ENCODE data around the gene RPRD2. TPM values are rescaled to one million over a fixed set of nuclear protein-coding genes. Genes with fewer than 3 reads are reported as not detected.

Gene RPRD2
- total and polyA plus RNA-seq, 9 of the 15 experiments (the other 6 are each of a cell fraction or from before 2014, with no cell fraction given) = 1.5 to 21.6 (median 7.7) TPM

- TF ChIP-seq SPI1 (IDR thresholded peaks at IDR 0.05; ENCODE audit: borderline replicate concordance, low read depth, low read length) (0 out of 2 replicates have a peak, but pooled peaks have one; percentile 5), POLR2G (IDR thresholded peaks at IDR 0.05; ENCODE audit: low read depth, low read length) (peak; percentile 68), MYC (IDR thresholded peaks at IDR 0.05; ENCODE audit: low read depth, low read length) (0 out of 2 replicates have a peak, but pooled peaks have one; percentile 45), MYC (CRISPR knock-in tag; IDR thresholded peaks at IDR 0.05; ENCODE audit: borderline replicate concordance, low read depth) (no peak), ELF2 (CRISPR knock-in tag; IDR thresholded peaks at IDR 0.05) (no peak), ESRRA (IDR thresholded peaks at IDR 0.05; ENCODE audit: borderline replicate concordance, low read depth) (peak; percentile 99), RBM17 (IDR thresholded peaks at IDR 0.05; ENCODE audit: borderline replicate concordance, low read depth, low read length) (no peak), DDX20 (tag; IDR thresholded peaks at IDR 0.05; ENCODE audit: low read depth) (no peak), JUN (IDR thresholded peaks at IDR 0.05; ENCODE audit: borderline replicate concordance, low read depth, low read length) (peak; percentile 90), JUN (CRISPR knock-in tag; IDR thresholded peaks at IDR 0.05; ENCODE audit: borderline replicate concordance) (no peak), POLR2H (tag; IDR thresholded peaks at IDR 0.05; ENCODE audit: low read depth) (peak; percentile 78), NFRKB (IDR thresholded peaks at IDR 0.05; ENCODE audit: low read depth) (no peak), PTTG1 (tag; IDR thresholded peaks at IDR 0.05; ENCODE audit: low read depth) (no peak), NCOA6 (IDR thresholded peaks at IDR 0.05) (no peak), CREBBP (IDR thresholded peaks at IDR 0.05; ENCODE audit: low read depth, low read length) (no peak), ZNF140 (CRISPR knock-in tag; IDR thresholded peaks at IDR 0.05) (no peak), SMARCA4 (IDR thresholded peaks at IDR 0.05) (peak; percentile 54), RBBP5 (IDR thresholded peaks at IDR 0.05; ENCODE audit: borderline replicate concordance, insufficient read depth, low read length, poor library complexity, severe bottlenecking) (no peak), TAF1 (IDR thresholded peaks at IDR 0.05; ENCODE audit: control insufficient read depth, extremely low read depth, insufficient read depth, low read length, severe bottlenecking) (peak; percentile 62), KLF6 (CRISPR knock-in tag; IDR thresholded peaks at IDR 0.05; ENCODE audit: borderline replicate concordance) (no peak), FOSL1 (tag; conservative IDR thresholded peaks at IDR 0.05) (peak; percentile 92)
- TF ChIP-seq, protein P1, sequence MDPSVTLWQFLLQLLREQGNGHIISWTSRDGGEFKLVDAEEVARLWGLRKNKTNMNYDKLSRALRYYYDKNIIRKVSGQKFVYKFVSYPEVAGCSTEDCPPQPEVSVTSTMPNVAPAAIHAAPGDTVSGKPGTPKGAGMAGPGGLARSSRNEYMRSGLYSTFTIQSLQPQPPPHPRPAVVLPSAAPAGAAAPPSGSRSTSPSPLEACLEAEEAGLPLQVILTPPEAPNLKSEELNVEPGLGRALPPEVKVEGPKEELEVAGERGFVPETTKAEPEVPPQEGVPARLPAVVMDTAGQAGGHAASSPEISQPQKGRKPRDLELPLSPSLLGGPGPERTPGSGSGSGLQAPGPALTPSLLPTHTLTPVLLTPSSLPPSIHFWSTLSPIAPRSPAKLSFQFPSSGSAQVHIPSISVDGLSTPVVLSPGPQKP (CRISPR knock-in tag; IDR thresholded peaks at IDR 0.05) = no peak
- TF ChIP-seq, protein P2, sequence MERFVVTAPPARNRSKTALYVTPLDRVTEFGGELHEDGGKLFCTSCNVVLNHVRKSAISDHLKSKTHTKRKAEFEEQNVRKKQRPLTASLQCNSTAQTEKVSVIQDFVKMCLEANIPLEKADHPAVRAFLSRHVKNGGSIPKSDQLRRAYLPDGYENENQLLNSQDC (CRISPR knock-in tag; IDR thresholded peaks at IDR 0.05) = no peak
- TF ChIP-seq, protein P3, sequence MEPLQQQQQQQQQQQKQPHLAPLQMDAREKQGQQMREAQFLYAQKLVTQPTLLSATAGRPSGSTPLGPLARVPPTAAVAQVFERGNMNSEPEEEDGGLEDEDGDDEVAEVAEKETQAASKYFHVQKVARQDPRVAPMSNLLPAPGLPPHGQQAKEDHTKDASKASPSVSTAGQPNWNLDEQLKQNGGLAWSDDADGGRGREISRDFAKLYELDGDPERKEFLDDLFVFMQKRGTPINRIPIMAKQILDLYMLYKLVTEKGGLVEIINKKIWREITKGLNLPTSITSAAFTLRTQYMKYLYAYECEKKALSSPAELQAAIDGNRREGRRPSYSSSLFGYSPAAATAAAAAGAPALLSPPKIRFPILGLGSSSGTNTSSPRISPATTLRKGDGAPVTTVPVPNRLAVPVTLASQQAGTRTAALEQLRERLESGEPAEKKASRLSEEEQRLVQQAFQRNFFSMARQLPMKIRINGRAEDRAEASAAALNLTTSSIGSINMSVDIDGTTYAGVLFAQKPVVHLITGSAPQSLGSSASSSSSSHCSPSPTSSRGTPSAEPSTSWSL (CRISPR knock-in tag; IDR thresholded peaks at IDR 0.05; ENCODE audit: borderline replicate concordance) = no peak
These were observed 144.2 kb downstream of the RPRD2 start, which contains the start of gene ECM1 (continued) for GRCh38 chr1:150507912-150508864.
